ENCODE measurements around the gene NWD2.

GRCh38 chr4:37450911-37451310, 206.4 kb downstream of the NWD2 start:
- TF ChIP-seq, protein P1, sequence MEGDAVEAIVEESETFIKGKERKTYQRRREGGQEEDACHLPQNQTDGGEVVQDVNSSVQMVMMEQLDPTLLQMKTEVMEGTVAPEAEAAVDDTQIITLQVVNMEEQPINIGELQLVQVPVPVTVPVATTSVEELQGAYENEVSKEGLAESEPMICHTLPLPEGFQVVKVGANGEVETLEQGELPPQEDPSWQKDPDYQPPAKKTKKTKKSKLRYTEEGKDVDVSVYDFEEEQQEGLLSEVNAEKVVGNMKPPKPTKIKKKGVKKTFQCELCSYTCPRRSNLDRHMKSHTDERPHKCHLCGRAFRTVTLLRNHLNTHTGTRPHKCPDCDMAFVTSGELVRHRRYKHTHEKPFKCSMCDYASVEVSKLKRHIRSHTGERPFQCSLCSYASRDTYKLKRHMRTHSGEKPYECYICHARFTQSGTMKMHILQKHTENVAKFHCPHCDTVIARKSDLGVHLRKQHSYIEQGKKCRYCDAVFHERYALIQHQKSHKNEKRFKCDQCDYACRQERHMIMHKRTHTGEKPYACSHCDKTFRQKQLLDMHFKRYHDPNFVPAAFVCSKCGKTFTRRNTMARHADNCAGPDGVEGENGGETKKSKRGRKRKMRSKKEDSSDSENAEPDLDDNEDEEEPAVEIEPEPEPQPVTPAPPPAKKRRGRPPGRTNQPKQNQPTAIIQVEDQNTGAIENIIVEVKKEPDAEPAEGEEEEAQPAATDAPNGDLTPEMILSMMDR (IDR thresholded peaks at IDR 0.05) = no peak
- TF ChIP-seq POLR2A (IDR thresholded peaks at IDR 0.05) = no peak

Data from adrenal gland (tissue), 5 donors.